PC-9 (cell line): ENCODE results near the gene DAB1. TPM values are rescaled to one million over a fixed set of nuclear protein-coding genes. Genes with fewer than 3 reads are reported as not detected.

ENCODE experiments used
- BruUV-seq: library from RNA; stranded (reverse); fragments of 400-500 nt; replicated peaks from 2 replicates; lab custom pipeline; 2021; lab: Mats Ljungman, UMichigan
- CTCF ChIA-PET: fragments of 300-600 bp; sonication (Branson Sonifier 250); formaldehyde crosslinking; loops from one replicate; lab custom pipeline; 2022; ENCODE audit warnings: antibody characterized with exemption; lab: Charles Lee
- POLR2A ChIA-PET: fragments of 300-600 bp; sonication (Branson Sonifier 250); formaldehyde crosslinking; loops from one replicate; lab custom pipeline; 2022; ENCODE audit warnings: antibody characterized with exemption; ENCODE audit not compliant: unreplicated experiment; lab: Charles Lee
- DNase-seq, 2 experiments: peaks; one replicate each; pipeline versions ENCODE4 v3.0.0 to v3.0.0-alpha.2; 2015 to 2022; ENCODE audit warnings: mixed read lengths in 1 of 2
- H2AFZ ChIP-seq: fragments of 200-600 bp; sonication (generic); 2 replicates; pipeline ENCODE4 v1.8.1; 2017; ENCODE audit warnings: antibody characterized with exemption
- H3F3A ChIP-seq: fragments of 200-600 bp; sonication (generic); 2 replicates; pipeline ENCODE4 v1.8.1; 2017; ENCODE audit warnings: antibody characterized with exemption, mild to moderate bottlenecking, low read depth; ENCODE audit not compliant: insufficient read depth
- H3K27ac ChIP-seq: fragments of 200-600 bp; sonication (generic); 2 replicates; pipeline ENCODE4 v1.6.1; 2016; ENCODE audit warnings: mixed run types
- H3K27me3 ChIP-seq: fragments of 200-600 bp; sonication (generic); 2 replicates; pipeline ENCODE4 v1.6.1; 2016; ENCODE audit warnings: low read depth, mixed run types; ENCODE audit not compliant: insufficient read depth
- H3K36me3 ChIP-seq: fragments of 200-600 bp; sonication (generic); 2 replicates; pipeline ENCODE4 v1.6.1; 2016; ENCODE audit warnings: low read depth, mixed run types
- H3K4me1 ChIP-seq: fragments of 200-600 bp; sonication (generic); replicated peaks from 2 replicates; pipeline ENCODE4 v1.6.1; 2016; ENCODE audit warnings: mixed run types; ENCODE audit not compliant: insufficient read depth
- H3K4me2 ChIP-seq: fragments of 200-600 bp; sonication (generic); 2 replicates; pipeline ENCODE4 v1.6.1; 2017; ENCODE audit warnings: mixed run types
- H3K4me3 ChIP-seq: fragments of 200-600 bp; sonication (generic); 2 replicates; pipeline ENCODE4 v1.6.1; 2016; ENCODE audit warnings: mixed run types
- H3K79me2 ChIP-seq: fragments of 200-600 bp; sonication (generic); 2 replicates; pipeline ENCODE4 v1.6.1; 2017; ENCODE audit warnings: low read depth, mixed run types
- H3K9me2 ChIP-seq: fragments of 200-600 bp; sonication (generic); 2 replicates; pipeline ENCODE4 v1.8.1; 2017; ENCODE audit warnings: mild to moderate bottlenecking; ENCODE audit not compliant: insufficient read depth
- H3K9me3 ChIP-seq: fragments of 200-600 bp; sonication (generic); 2 replicates; pipeline ENCODE4 v1.8.1; 2016; ENCODE audit warnings: low read depth; ENCODE audit not compliant: insufficient read depth
- H4K20me1 ChIP-seq: fragments of 200-600 bp; sonication (generic); 2 replicates; pipeline ENCODE4 v1.8.1; 2017; ENCODE audit not compliant: insufficient read depth
- EZH2 ChIP-seq: fragments of 200-600 bp; sonication (generic); IDR thresholded peaks from 2 replicates; pipeline ENCODE4 v1.8.0; 2017; ENCODE audit warnings: antibody characterized with exemption, low read depth
- intact Hi-C: fragments of 100-400 bp; cut with micrococcal nuclease; formaldehyde crosslinking; loops from one replicate; pipeline ENCODE4 v1.10.0; 2022; ENCODE audit not compliant: unreplicated experiment
- total RNA-seq: library from RNA; stranded (reverse); gene quantifications from 2 replicates; pipeline ENCODE4 v1.2.3, GENCODE V29; 2021
- TF ChIP-seq, protein P1 (sequence below): fragments of 200-600 bp; sonication (generic); conservative IDR thresholded peaks from 2 replicates; pipeline ENCODE4 v1.6.1; 2017; ENCODE audit warnings: mixed run types, antibody characterized with exemption, mild to moderate bottlenecking, moderate library complexity

Gene DAB1
- total RNA-seq, 1 experiment from 2014 or later, result not detected

DNA sequence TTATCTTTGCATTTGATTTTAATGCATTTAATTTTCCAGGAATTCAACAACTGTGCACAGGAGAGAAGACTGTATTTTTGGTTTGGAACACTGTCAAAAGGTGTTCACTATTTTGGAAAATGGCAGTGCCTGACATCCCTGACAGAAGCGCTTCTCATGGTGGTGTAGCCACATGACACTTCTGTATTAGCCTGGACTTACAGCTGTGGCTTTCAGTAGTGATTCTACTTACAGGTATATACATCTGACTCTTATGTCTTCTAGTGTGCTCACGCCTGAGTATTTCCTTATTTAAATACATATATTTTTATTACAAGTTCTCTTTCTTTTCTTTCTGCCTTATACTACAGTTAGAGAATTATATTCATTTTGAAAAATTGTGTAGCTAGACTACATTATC is 405.7 kb downstream of the DAB1 start:
- POLR2A ChIA-PET, result no interaction called here

DNA sequence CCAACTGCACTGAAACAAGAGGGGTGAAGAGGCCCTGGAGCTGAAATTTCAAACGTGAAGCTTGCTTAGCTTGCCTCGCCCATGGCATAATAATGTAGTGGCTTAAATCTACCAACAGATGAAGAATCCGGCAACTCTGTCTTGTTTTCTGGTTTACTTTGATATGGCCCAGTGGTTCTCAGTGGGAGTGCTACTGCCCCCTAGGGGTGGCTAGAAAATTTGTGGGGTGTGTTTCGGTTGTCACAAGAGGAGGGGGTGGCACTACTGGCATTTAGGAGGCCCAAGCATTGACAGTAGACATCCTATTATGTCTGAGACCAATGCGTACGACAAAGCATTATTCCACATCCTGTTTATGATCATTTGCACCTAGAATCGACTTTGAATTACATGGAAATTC is 406.1 kb downstream of the DAB1 start:
- TF ChIP-seq, protein P1, sequence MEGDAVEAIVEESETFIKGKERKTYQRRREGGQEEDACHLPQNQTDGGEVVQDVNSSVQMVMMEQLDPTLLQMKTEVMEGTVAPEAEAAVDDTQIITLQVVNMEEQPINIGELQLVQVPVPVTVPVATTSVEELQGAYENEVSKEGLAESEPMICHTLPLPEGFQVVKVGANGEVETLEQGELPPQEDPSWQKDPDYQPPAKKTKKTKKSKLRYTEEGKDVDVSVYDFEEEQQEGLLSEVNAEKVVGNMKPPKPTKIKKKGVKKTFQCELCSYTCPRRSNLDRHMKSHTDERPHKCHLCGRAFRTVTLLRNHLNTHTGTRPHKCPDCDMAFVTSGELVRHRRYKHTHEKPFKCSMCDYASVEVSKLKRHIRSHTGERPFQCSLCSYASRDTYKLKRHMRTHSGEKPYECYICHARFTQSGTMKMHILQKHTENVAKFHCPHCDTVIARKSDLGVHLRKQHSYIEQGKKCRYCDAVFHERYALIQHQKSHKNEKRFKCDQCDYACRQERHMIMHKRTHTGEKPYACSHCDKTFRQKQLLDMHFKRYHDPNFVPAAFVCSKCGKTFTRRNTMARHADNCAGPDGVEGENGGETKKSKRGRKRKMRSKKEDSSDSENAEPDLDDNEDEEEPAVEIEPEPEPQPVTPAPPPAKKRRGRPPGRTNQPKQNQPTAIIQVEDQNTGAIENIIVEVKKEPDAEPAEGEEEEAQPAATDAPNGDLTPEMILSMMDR, result peak; percentile 45; the same call in 1 of the 2 replicates
- TF ChIP-seq EZH2, result no peak
- Histone ChIP-seq H3K4me1 (no peaks in the 10 kb centered on the region), H3K4me2 (no peak overlapping the region), H3F3A (no peaks in the 10 kb centered on the region), H3K9me2 (no peaks in the 10 kb centered on the region), H3K4me3 (no peak overlapping the region), H3K36me3 (no peaks in the 10 kb centered on the region), H3K27ac (no peak overlapping the region), H3K9me3 (no peaks in the 10 kb centered on the region), H3K27me3 (peaks cover 30% of the 10 kb centered on the region), H2AFZ (no peak overlapping the region), H4K20me1 (no peaks in the 10 kb centered on the region), H3K79me2 (no peaks in the 10 kb centered on the region)
- intact Hi-C loops, result no loop called here
- no TSS peak for BruUV-seq
- ChIA-PET POLR2A (no interaction called here), CTCF (no interaction called here)
- no peak for DNase-seq

More for the DNA sequence above, 405.7 kb downstream of the DAB1 start:
- DNase-seq, result no peak
- Histone ChIP-seq H3K27ac (no peak overlapping the region), H3K4me3 (no peak overlapping the region), H3K36me3 (no peaks in the 10 kb centered on the region), H3K79me2 (no peaks in the 10 kb centered on the region), H3K4me2 (no peak overlapping the region), H4K20me1 (no peaks in the 10 kb centered on the region), H3K27me3 (peaks cover 30% of the 10 kb centered on the region), H2AFZ (no peak overlapping the region), H3F3A (no peaks in the 10 kb centered on the region), H3K9me3 (no peaks in the 10 kb centered on the region), H3K4me1 (no peaks in the 10 kb centered on the region), H3K9me2 (no peaks in the 10 kb centered on the region)
- no TSS peak for BruUV-seq
- CTCF ChIA-PET, result no interaction called here
- intact Hi-C loops, result no loop called here
- no peak for TF ChIP-seq EZH2
- TF ChIP-seq, protein P1, result no peak

DNA sequence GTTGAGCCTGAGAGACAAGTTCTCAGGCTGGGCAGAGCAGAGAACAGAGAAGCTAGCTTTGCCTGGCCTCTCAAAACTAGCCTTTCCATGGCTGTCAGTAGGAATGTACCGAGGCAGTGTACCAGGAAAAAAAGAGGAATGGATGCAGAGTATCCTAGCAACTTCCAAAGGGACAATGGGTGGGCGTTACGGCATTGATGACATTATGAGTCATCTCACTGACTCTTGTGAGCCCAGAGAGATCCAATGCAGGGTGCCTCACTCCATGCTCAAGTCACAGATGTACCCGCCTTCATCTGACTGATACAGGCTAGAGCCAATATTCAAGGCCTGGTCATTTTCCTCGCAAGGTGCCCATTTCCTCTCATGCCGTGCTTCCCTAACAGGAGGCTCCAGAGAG is 406.7 kb downstream of the DAB1 start:
- H3K4me2 ChIP-seq, result no peak overlapping the region
- no peaks in the 10 kb centered on the region for H4K20me1 ChIP-seq
- no peak overlapping the region for H3K27ac ChIP-seq
- no peak overlapping the region for H3K4me3 ChIP-seq
- H3K27me3 ChIP-seq, result peaks cover 30% of the 10 kb centered on the region
- no peaks in the 10 kb centered on the region for H3K9me3 ChIP-seq
- H3K9me2 ChIP-seq, result no peaks in the 10 kb centered on the region
- H3F3A ChIP-seq, result no peaks in the 10 kb centered on the region
- DNase-seq, result no peak
- H3K79me2 ChIP-seq, result no peaks in the 10 kb centered on the region
- TF ChIP-seq EZH2, result no peak
- TF ChIP-seq, protein P1, result no peak
- no TSS peak for BruUV-seq
- CTCF ChIA-PET, result no interaction called here
- H3K4me1 ChIP-seq, result no peaks in the 10 kb centered on the region
- POLR2A ChIA-PET, result no interaction called here
- H2AFZ ChIP-seq, result no peak overlapping the region
- intact Hi-C loops, result no loop called here
- H3K36me3 ChIP-seq, result no peaks in the 10 kb centered on the region
